IPS-11a (cell line): ENCODE data around the gene GALNTL6.

Experiments used
- H3K4me3 ChIP-seq: one replicate; pipeline ENCODE4 v1.5.1; 2013; ENCODE audit warnings: low read depth, low read length, control low read depth

GALNTL6 gene

DNA sequence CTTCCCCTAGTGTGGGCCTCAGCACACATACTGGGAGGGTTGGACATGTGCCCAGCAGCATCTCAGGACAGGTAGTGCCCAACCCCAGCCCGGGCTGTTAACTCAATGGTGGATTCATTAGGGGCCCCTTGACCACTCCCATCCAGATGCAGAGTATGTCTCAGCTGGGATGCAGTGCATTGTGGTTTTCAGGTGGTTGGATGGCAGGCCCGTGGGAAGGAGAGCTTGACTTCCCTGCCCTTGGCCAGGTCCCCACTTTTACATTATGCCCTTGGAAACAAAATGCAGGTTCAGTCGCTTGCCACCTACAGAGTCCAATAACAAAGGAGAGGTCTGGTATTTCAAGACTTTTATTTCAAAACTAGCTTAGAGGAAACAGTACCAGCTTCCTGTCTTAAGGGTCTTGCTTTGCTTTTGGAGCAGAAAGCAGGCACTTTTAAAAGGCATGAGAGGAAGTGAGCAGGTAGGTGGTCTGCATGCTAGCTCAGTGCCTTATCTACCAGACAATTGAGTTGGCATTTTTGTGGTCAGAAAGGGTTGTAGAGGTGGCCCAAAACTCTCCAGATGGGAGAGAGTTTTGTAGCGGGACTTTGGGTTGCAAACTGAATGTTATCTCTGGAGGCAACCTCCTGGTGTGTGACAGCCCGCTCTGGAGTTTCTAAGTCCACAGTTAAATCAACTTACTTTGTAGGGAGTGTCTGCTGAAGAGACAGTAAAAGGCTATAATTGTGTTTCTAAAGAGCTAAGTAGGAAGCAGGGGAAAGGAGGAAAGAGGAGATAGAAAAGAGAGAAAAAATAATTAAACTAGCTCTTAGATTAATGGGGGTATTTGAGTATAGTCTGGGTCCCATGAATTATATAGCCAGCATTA is 171.0 kb downstream of the GALNTL6 start:
- H3K4me3 ChIP-seq: no peak overlapping the region

DNA sequence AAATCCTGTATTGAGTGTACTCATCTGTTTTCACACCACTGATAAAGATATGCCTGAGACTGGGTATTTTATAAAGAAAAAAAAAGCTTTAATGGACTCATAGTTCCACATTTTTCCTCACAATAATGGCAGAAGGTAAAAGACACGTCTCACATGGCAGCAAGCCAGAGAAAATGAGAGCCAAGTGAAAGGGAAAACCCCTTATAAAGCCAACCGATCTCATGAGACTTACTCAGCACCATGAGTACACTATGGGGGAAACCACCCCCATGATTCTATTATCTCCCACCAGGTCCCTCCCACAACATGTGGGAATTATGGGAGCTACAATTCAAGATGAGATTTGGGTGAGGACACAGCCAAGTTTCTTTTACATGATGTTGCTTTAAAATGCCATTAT is 171.9 kb downstream of the GALNTL6 start:
- H3K4me3 ChIP-seq: no peak overlapping the region

DNA sequence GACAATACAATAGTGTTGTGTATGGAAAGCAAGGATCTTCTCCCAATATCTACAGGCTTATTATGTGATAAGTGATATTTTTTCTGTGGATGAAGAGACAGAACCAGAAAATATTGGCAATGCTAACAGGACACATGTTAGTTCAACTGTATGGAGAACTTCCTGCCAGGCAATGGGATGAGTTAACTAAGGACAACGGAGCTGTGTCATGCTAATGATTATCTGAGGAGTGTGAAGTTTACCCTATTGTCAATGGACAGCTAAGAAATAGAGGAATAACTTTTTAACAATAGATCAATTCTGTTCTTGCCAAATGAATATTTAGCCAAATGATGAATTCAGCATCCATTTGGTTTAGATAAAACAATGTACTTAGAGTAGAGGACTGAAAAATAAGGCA is 180.0 kb downstream of the GALNTL6 start:
- no peak overlapping the region for H3K4me3 ChIP-seq

GRCh38 chr4:172007889-172008288 is 194.7 kb downstream of the GALNTL6 start:
- no peak overlapping the region for H3K4me3 ChIP-seq

DNA sequence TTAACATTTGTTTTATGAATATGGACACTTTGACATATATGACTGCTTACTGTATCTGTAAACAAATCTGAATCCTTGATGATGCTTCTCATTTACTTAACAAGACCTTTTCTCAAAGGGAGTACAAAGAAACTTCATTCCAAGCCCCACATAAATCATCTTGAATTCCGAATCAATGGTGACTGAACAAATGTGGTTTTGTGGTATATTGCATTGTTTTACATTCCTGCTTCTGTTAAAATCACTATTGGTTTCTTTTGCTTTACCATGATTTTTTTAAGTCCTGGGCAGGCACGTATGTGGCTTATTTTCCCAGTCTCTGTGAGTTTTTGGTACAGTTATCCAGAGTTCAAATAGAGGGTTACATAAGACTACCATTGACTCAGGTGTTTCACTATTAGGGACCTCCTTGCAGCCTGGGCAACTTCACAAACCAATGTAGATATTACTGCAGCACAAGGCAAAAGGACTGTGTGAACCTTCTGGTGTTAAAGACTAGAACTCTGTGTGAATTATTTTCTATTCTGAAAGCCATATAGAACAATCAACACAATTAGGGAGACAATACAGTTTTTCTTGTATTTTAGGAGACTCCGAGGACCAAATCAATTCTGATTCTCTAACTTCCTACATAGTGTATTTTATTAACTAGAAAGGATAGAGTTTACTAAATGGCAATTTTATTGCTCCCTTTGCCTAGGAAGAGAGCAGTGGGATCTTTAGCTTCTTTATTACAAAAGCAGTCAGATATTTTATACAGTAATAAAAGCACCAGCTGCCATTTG is 196.4 kb downstream of the GALNTL6 start:
- H3K4me3 ChIP-seq: no peak overlapping the region

DNA sequence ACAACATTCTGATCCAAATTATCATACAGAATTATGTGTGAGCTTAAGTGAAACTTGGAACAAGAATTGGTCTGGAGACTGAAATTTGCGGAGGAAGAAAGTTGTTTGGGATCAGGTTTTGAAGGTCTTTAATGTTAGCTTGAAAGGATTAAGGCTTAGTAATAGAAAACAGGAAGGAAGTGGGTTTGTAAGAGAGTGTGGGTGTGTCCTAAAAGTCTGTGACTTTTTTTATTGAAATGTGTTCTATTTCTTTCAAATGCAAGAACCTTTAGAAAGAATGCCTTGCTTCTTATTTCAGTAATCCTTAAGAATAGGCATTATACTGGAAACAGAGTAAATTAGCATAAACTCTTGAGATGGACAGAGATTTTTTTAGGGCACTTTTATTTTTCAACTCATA is 198.0 kb downstream of the GALNTL6 start:
- H3K4me3 ChIP-seq: no peak overlapping the region

DNA sequence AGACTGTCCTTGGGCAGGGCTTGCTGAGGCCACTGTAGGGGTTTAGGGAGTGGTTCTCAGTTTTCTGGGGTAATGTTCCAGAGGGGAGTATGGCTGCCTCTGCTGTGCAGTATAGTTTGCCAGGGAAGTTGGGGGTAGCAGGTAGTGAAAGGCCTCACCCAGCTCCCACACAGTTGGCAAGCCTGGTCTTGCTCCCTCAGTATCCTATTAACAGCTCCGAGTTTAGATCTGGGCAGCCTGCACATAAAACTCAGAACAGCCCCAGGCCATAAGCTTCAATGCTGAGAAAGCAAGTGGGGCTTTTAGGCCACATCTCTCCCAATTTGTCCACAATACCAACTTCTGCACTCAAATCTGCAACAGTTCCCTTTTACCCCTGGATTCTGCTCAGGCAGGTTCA is 205.2 kb downstream of the GALNTL6 start:
- no peak overlapping the region for H3K4me3 ChIP-seq

- H3K4me3 ChIP-seq: no peak overlapping the region
These were observed 222.4 kb downstream of the GALNTL6 start for GRCh38 chr4:172035562-172035961.

- H3K4me3 ChIP-seq: no peak overlapping the region
These were observed 227.6 kb downstream of the GALNTL6 start for GRCh38 chr4:172040766-172041165.

- no peak overlapping the region for H3K4me3 ChIP-seq
These were observed 229.5 kb downstream of the GALNTL6 start for GRCh38 chr4:172042714-172043114.

DNA sequence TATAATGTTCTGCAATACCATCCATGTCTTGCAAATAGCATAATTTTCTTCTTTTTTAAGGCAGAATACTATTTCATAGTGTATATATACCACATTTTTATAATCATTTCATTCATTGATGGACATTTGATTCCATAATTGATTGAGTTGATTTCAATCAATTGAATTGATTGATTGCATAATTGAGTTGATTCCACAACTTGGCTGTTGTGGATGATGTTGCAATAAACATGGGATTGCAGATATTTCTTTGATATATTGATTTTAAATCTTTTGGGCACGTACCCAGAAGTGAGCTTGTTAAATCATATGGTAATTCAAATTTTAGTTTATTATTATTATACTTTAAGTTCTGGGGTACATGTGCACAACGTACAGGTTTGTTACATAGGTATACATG is 232.8 kb downstream of the GALNTL6 start:
- H3K4me3 ChIP-seq: no peak overlapping the region

DNA sequence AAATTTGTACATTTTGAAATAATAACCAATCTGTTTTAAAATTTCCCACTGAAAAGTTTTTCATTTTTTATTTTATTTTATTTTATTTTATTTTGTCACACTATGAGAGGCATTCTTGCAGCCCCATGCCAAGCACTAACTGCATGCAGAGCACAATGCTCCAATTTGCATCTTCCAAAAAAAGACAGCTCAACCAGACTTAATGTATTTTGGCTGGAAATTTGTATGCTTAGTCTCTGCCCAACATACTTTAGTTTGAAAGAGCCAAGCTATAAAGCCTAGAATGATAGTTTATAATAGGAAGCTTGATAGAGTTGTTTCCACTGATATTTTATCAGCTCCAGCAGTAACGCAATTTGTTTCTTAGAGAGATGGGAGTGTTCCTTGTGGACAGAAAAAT is 235.5 kb downstream of the GALNTL6 start:
- H3K4me3 ChIP-seq: no peak overlapping the region

- H3K4me3 ChIP-seq: no peak overlapping the region
These were observed 237.7 kb downstream of the GALNTL6 start for GRCh38 chr4:172050911-172051310.

DNA sequence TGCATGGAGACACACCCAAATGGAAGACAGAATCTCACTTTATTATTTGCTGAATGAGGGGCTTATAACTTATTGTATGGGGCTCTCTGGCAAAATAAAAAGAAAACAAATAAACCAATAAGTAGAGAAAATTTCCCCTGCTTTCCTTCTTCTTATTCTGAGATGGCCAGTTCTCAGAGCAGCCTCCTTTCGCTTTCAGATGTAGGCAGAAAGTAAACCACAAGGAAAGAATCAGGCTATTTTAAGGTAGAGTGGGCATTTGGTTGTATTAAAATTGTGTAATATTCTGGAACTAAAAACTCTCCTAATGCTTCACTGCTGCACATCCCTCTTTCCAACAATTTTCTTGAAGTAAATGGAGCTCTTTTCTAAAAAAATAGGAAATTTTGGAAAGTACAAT is 241.8 kb downstream of the GALNTL6 start:
- H3K4me3 ChIP-seq: no peak overlapping the region

DNA sequence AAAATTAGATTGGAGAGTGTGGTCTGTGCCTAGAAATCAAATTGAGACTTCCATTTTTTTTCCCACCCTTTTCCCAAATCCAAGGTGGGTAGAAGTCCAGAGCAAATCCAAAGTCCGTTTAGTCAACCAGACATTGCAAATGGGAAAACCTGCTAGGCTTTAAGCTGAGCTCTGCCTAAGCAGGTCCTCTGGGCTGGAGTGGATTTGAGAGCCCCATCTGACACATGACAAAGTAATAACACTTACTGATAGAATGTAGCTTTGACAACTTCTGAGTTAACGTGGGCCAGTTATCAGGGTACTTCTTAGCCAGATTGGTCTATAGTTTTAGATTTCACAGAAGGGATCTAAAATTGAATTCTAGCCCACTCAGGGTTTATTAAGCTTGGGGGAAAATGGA is 242.3 kb downstream of the GALNTL6 start:
- H3K4me3 ChIP-seq: no peak overlapping the region

- H3K4me3 ChIP-seq: no peak overlapping the region
These were observed 248.0 kb downstream of the GALNTL6 start for GRCh38 chr4:172061204-172061603.

GRCh38 chr4:172068506-172068905 is 255.3 kb downstream of the GALNTL6 start:
- H3K4me3 ChIP-seq: no peak overlapping the region

- H3K4me3 ChIP-seq: no peak overlapping the region
These were observed 260.4 kb downstream of the GALNTL6 start for GRCh38 chr4:172073590-172073989.

- no peak overlapping the region for H3K4me3 ChIP-seq
These were observed 270.1 kb downstream of the GALNTL6 start for GRCh38 chr4:172083272-172083671.

GRCh38 chr4:172088556-172088955 is 275.4 kb downstream of the GALNTL6 start:
- no peak overlapping the region for H3K4me3 ChIP-seq

DNA sequence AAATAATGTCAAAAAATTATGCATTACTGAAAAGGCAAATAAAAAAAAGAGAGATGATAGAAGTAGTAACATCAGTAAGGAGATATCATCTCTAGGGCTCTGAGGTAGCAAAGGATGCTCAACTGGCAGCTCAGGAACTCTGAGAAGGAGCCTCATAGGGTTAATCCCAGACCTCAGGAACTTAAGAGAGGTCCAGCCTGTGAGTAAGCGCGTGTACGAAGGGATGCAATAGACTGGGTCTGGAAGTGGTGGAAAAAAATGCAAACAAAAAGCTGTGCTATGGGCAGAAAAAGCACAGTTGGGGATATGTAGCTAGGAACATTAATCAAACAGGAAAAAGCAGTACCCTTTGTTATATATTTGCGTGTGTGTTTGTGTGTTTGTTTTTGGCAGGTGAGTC is 282.0 kb downstream of the GALNTL6 start:
- H3K4me3 ChIP-seq: no peak overlapping the region

- no peak overlapping the region for H3K4me3 ChIP-seq
These were observed 283.6 kb downstream of the GALNTL6 start for GRCh38 chr4:172096786-172097185.
